Coronary artery (tissue), 2 donors: Measurements from ENCODE around the gene NEO1.
"Not testable (repeated sequence)": the region's sequence is repeated elsewhere in the genome, so short reads cannot be mapped to it uniquely, and the experiment has no call there.

Source experiments
- DNase-seq: peaks from one replicate; pipeline ENCODE4 v3.0.0-alpha.2; 2017; ENCODE audit warnings: low spot score
- H3K27ac ChIP-seq, 2 donors: fragments of 200-600 bp; sonication (generic); one replicate each; pipeline ENCODE4 v1.5.1; 2016 to 2019
- H3K4me3 ChIP-seq: fragments of 200-600 bp; sonication (generic); 2 replicates; pipeline ENCODE4 v1.5.1; 2016; ENCODE audit warnings: mild to moderate bottlenecking, moderate library complexity
- TF ChIP-seq, protein P1 (sequence below): fragments of 200-600 bp; sonication (generic); IDR thresholded peaks from one replicate; pipeline ENCODE4 v1.5.1; 2019; ENCODE audit warnings: antibody characterized with exemption

Gene NEO1

DNA sequence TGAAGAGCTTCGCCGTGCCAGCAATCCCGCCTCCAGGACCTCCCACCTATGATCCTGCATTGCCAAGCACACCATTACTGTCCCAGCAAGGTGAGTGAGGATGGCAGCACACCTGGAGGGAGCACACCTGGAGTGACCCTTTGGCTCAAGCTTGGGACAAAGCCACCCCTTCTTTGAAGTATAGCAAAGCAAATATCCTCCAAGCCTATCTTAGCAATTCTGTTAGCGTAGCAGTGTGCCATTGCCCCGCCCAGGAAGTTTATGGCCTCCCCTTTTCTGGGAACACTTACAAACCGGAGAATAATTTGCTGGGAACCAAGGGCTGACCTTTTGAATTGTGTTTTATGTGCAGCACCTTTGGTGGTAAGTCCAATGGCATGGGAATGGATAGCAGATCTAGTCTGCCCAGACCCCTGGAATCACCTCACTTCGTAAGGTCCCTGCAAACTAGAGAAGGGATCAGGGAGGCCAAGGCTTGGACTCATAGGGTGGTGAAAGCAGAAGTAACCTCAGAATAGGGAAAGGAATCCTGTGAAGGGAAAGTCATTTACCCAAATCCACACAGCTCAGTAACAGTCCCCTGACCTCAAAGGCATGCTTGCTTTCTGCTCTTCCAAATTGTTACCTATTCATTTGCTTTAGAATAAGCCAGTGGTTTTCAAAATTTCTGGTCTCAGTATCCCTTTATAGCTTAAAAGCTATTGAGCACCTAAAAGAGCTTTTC lies 246.4 kb downstream of the NEO1 start:
- Histone ChIP-seq H3K4me3 (no peak overlapping the region), H3K27ac (no peak overlapping the region)
- DNase-seq: no peak
- TF ChIP-seq, protein P1, sequence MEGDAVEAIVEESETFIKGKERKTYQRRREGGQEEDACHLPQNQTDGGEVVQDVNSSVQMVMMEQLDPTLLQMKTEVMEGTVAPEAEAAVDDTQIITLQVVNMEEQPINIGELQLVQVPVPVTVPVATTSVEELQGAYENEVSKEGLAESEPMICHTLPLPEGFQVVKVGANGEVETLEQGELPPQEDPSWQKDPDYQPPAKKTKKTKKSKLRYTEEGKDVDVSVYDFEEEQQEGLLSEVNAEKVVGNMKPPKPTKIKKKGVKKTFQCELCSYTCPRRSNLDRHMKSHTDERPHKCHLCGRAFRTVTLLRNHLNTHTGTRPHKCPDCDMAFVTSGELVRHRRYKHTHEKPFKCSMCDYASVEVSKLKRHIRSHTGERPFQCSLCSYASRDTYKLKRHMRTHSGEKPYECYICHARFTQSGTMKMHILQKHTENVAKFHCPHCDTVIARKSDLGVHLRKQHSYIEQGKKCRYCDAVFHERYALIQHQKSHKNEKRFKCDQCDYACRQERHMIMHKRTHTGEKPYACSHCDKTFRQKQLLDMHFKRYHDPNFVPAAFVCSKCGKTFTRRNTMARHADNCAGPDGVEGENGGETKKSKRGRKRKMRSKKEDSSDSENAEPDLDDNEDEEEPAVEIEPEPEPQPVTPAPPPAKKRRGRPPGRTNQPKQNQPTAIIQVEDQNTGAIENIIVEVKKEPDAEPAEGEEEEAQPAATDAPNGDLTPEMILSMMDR: no peak

DNA sequence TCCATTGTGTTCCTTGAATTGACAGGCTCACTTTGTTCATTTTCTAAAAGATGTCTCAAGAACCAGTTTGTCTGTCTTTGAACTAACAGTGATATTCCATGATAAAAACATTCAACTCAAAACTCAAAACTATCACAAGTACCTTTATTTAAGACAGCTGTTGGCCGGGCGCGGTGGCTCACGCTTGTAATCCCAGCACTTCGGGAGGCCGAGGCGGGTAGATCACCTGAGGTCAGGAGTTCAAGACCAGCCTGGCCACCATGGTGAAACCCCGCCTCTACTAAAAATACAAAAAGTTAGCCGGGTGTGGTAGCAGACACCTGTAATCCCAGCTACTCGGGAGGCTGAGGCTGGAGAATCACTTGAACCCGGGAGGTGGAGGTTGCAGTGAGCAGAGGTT lies 248.0 kb downstream of the NEO1 start:
- not testable (repeated sequence) for DNase-seq, H3K27ac ChIP-seq, H3K4me3 ChIP-seq

DNA sequence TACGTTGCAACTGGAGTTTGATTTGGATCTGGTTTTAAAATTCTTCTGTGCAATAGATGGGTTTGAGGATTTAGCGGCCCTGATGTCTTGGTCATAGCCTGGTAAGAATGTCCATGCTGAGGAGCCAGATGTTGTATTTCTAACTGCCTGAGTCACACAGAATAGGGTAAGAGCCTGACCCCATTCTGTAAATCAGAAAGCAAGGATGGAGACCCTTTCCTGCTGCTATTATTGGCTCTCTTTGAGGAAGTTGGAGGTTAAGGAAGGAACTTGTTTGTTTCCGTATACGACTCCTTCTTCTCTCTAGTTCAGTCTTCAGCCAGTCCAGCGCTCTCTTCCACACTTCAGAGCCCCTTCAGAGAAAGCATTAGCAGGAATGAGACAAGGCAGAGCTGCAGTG lies 251.4 kb downstream of the NEO1 start:
- no peak overlapping the region for H3K27ac ChIP-seq

DNA sequence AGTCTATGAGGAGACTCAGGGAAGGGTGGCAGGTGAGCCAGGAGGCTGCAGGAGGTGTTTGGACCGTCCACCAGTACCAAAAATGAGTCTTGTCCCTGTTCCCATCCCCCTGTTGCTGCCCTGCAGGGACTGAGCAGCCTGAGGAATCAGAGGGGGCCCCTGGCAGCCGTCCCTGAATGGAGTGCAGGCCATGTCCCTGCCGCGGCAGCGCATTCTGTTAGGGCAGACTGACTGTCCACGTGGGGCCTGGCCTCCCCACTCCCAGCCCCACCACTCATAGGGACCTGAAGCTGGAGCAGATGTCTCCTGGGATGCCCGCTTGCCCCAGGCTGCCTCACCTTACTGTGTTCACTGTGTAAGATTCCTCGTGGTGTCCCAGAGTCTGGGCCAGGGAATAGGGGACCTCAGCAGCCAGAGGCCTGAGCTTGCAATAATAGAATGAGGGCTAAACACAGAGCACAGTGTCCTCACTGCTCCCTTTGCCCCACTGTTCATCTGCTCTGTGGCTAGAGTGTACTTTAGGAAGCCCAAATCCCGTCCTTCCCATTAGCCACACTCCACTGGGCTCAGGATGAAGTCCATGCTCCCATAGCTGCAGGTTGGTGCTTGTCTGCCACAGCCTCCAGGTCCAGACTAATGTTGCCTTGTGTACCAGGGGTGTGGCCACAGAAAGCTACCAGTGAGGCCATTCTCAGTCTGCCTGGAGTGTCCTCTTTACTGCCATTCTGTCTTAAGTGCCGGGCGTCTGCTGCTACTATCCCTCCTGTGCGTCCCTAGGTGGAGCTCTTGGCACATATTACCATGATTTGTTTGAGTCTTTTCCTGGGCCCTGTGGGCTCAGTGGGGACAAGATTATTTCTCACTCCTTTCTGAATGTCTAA lies 253.3 kb downstream of the NEO1 start:
- H3K27ac ChIP-seq: no peak overlapping the region
- DNase-seq: no peak
- H3K4me3 ChIP-seq: no peak overlapping the region
- TF ChIP-seq, protein P1: no peak

More for the DNA sequence above, 251.4 kb downstream of the NEO1 start:
- DNase-seq: no peak
- H3K4me3 ChIP-seq: no peak overlapping the region
- TF ChIP-seq, protein P1: no peak

DNA sequence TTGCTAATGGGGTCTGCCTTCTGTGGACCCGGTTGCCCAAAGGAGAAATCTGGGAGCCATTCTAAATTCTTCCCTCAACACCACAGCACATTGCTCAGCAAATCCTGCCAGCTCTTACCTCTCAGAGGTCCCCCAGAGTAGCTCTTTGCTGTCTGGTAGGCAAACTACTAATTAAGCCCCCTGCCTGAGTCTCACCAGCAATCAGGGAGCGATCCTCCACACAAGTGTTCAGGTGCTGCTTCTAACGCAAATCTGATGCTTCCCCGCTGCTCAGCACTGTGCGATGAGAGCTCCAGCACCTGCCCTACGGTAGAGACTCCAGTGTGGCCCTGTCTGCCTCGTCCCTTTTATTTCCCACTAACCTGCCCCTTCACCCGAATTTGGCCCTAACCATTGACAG lies 256.0 kb downstream of the NEO1 start:
- no peak for DNase-seq
- TF ChIP-seq, protein P1: no peak
- no peak overlapping the region for H3K4me3 ChIP-seq
- no peak overlapping the region for H3K27ac ChIP-seq

DNA sequence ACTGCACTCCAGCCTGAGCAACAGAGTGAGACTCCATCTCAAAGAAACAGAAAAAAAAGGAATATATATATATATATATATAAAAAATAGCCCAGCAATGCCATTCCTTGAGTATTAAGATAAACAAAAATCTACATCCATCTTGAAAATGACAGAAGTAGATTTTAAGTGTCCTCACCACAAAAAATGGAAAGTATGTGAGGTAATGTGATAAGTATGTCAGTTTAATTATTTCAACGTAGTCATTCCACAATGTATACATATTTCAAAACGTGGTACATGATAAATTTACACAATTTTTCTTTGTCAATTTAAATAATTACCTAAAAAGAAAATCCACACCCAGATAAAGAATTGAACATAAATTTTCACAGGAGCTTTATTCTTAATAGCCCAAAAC lies 261.6 kb downstream of the NEO1 start:
- Histone ChIP-seq H3K4me3 (no peak overlapping the region), H3K27ac (no peak overlapping the region)
- TF ChIP-seq, protein P1: no peak
- no peak for DNase-seq

DNA sequence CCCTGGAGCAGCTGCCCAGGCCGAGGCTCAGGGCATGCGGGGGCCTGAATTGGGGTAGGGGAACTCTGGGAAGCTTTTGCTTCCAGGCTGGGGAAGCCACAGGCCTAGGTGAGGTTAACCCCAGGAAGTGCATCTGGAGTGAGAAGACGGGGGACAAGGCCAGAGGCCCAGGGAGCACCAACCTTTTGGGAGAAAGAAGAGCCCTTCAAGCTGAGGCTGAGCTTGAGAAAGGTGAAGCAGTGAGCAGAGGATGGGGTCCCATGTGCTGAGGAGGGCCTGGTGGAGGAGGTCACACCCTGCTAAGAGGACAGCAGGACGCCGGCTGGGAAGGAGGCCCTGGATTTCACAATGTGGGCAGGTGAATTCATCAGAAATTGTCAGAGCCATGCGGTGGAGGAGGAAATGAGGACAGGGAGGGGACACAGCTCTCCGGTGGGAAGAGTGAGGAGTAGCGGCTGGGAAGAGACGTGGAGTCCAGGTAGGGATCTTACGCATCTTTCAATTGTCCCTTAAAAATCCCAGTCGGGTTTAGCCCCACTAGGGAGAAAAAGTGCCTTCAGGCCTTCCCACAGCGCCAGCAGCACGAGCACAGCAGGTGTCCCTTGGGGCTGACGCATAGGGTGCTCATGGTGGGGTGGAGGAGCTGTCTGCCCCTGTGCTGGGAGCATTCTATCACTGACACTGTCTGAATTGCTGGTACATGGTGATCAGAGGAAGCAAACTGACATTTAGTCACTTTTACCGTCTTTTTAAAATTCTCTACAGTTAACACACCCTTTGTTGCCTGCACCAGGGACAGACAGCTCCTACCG lies 265.6 kb downstream of the NEO1 start:
- DNase-seq: peak; percentile 60
- no peak overlapping the region for H3K4me3 ChIP-seq

More for the DNA sequence above, 265.6 kb downstream of the NEO1 start:
- TF ChIP-seq, protein P1: no peak
- H3K27ac ChIP-seq: no peak overlapping the region
